DND-41 (cell line): ENCODE results near the gene ESR1.

ENCODE experiments used
- ATAC-seq: fragments of 200-7000 bp; cut with Tn5 transposase; 3 replicates; pipeline ENCODE4 v1.9.1; 2021; ENCODE audit warnings: low read depth; ENCODE audit not compliant: insufficient read depth
- DNase-seq: peaks from one replicate; pipeline ENCODE4 v3.0.0-alpha.2; 2020
- H2AFZ ChIP-seq: 2 replicates; pipeline ENCODE4 v1.6.0; 2012; ENCODE audit warnings: low read depth, low read length
- H3K27ac ChIP-seq: 2 replicates; pipeline ENCODE4 v1.5.1; 2012; ENCODE audit warnings: low read length, inconsistent platforms
- H3K27me3 ChIP-seq: fragments of 200-600 bp; sonication (generic); 2 replicates; pipeline ENCODE4 v1.6.0; 2012; ENCODE audit warnings: low read length, mild to moderate bottlenecking, inconsistent platforms; ENCODE audit not compliant: insufficient read depth, poor library complexity
- H3K36me3 ChIP-seq: 2 replicates; pipeline ENCODE4 v1.5.1; 2012; ENCODE audit warnings: low read length, inconsistent platforms; ENCODE audit not compliant: insufficient read depth
- H3K4me1 ChIP-seq: 2 replicates; pipeline ENCODE4 v1.5.1; 2012; ENCODE audit warnings: mild to moderate bottlenecking, low read length; ENCODE audit not compliant: insufficient read depth
- H3K4me2 ChIP-seq: 2 replicates; pipeline ENCODE4 v1.6.0; 2012; ENCODE audit warnings: mild to moderate bottlenecking, moderate library complexity, low read length, inconsistent platforms; ENCODE audit not compliant: insufficient read depth
- H3K4me3 ChIP-seq, 2 experiments: fragments of 200-600 bp in 1 of 2; shearing (Covaris generic) in 1 of 2; 2 replicates each; pipeline ENCODE4 v1.5.1; 2012 to 2016; ENCODE audit warnings: inconsistent platforms in 2 of 2, low read length in 2 of 2, mild to moderate bottlenecking in 2 of 2, low read depth in 1 of 2, moderate library complexity in 1 of 2
- H3K79me2 ChIP-seq: 2 replicates; pipeline ENCODE4 v1.6.0; 2012; ENCODE audit warnings: low read length, inconsistent platforms; ENCODE audit not compliant: insufficient read depth
- H3K9ac ChIP-seq: 2 replicates; pipeline ENCODE4 v1.6.0; 2012; ENCODE audit warnings: low read depth, mild to moderate bottlenecking, inconsistent platforms, low read length, moderate library complexity
- H3K9me3 ChIP-seq: 2 replicates; pipeline ENCODE4 v1.5.1; 2012; ENCODE audit warnings: low read length, moderate library complexity, mild to moderate bottlenecking, inconsistent platforms; ENCODE audit not compliant: insufficient read depth, severe bottlenecking
- H4K20me1 ChIP-seq: 2 replicates; pipeline ENCODE4 v1.6.0; 2012; ENCODE audit warnings: low read length; ENCODE audit not compliant: insufficient read depth
- EZH2 ChIP-seq: IDR thresholded peaks from 3 replicates; pipeline ENCODE4 v1.6.1; 2012; ENCODE audit warnings: borderline replicate concordance, low read depth, mild to moderate bottlenecking, moderate library complexity, low read length, inconsistent platforms; ENCODE audit not compliant: severe bottlenecking
- TF ChIP-seq, protein P1 (sequence below): IDR thresholded peaks from 2 replicates; pipeline ENCODE4 v1.5.1; 2012; ENCODE audit warnings: borderline replicate concordance, low read length, moderate library complexity, mild to moderate bottlenecking; ENCODE audit not compliant: poor library complexity, severe bottlenecking; ENCODE audit errors: extremely low read depth

Gene ESR1

DNA sequence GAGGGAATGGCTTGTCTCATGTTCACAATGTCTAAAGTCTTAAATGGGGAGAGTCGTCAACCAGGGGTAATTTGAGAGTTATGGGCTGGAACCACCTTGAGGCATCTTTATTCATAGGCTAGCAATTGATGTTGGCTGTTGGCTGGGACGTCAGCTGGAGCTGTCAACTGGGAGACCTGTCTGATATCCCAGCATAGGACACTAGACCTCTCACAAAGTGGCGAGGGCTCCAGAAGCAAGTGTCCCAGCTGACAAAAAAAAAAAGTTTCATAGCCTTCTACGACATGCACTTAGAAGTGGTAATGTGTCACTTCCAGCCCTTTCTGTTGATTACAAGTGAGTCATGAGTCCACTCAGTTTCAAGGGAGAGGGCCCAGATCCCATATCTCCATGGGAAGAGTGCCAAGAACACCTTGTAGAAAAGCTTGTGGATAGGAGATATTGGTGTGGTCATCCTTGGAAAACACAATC lies 278.0 kb downstream of the ESR1 start:
- TF ChIP-seq, protein P1, sequence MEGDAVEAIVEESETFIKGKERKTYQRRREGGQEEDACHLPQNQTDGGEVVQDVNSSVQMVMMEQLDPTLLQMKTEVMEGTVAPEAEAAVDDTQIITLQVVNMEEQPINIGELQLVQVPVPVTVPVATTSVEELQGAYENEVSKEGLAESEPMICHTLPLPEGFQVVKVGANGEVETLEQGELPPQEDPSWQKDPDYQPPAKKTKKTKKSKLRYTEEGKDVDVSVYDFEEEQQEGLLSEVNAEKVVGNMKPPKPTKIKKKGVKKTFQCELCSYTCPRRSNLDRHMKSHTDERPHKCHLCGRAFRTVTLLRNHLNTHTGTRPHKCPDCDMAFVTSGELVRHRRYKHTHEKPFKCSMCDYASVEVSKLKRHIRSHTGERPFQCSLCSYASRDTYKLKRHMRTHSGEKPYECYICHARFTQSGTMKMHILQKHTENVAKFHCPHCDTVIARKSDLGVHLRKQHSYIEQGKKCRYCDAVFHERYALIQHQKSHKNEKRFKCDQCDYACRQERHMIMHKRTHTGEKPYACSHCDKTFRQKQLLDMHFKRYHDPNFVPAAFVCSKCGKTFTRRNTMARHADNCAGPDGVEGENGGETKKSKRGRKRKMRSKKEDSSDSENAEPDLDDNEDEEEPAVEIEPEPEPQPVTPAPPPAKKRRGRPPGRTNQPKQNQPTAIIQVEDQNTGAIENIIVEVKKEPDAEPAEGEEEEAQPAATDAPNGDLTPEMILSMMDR, result no peak
- no peaks in the 10 kb centered on the region for H3K4me1 ChIP-seq
- H2AFZ ChIP-seq, result no peak overlapping the region
- no peaks in the 10 kb centered on the region for H3K27me3 ChIP-seq
- ATAC-seq (no peak), DNase-seq (no peak)
- H3K9ac ChIP-seq, result no peak overlapping the region
- H3K4me3 ChIP-seq, result no peak overlapping the region
- no peaks in the 10 kb centered on the region for H4K20me1 ChIP-seq
- no peaks in the 10 kb centered on the region for H3K9me3 ChIP-seq
- H3K36me3 ChIP-seq, result no peaks in the 10 kb centered on the region
- H3K27ac ChIP-seq, result no peak overlapping the region
- no peaks in the 10 kb centered on the region for H3K79me2 ChIP-seq
- H3K4me2 ChIP-seq, result no peak overlapping the region

DNA sequence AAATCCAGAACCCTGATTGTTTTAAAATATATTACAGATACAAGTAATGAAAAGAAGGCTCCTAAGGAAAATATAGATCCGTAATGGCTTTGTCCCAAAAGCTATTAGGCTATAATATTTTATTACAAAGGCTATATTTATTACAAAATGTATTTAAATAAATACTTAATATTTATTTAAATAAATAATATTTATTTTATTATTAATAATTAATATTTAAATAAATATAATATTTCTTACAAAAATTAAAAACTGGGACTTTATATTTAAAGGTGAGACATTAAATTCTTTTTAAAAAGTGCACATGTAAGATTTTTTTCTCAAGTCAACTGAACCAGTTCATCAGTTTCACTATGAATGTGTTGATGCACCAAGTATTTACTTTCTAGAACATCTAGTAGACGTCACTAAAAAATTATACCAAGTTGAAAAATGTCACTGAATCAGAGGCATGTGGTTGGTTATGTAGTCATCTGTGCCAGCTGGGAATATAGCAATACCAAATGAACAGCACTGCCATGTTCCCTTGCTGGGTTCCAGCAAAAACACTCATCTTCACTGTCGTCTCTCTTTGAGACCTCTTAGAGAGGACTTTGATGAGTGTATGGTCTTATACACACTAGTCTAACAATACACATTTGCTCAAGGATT lies 278.9 kb downstream of the ESR1 start:
- DNase-seq (no peak), ATAC-seq (no peak)
- Histone ChIP-seq H3K27ac (no peak overlapping the region), H3K4me2 (no peak overlapping the region), H3K79me2 (no peaks in the 10 kb centered on the region), H3K36me3 (no peaks in the 10 kb centered on the region), H4K20me1 (no peaks in the 10 kb centered on the region), H2AFZ (no peak overlapping the region), H3K9ac (no peak overlapping the region), H3K9me3 (no peaks in the 10 kb centered on the region), H3K4me1 (no peaks in the 10 kb centered on the region), H3K4me3 (no peak overlapping the region), H3K27me3 (no peaks in the 10 kb centered on the region)
- TF ChIP-seq, protein P1, result no peak
- TF ChIP-seq EZH2, result no peak

DNA sequence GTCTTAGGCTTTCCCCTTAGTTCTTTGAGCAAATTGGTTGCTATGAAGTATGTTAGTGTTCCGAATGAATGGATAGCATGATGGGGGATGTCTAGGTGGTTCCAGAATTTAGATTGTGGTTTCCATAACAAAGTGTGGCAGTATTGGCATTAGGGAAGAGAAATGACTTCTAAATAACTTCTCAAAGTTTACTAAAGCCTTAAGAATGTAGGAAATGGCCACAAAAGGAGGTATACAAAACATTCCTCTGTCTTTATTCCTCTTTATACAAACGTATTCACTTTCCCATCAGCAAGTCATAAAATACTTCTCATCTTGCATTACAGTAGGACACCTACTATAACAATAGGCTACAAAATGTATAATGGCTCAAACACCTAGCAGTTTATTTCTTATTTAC lies 279.6 kb downstream of the ESR1 start:
- no peak overlapping the region for H3K4me3 ChIP-seq
- no peak overlapping the region for H2AFZ ChIP-seq
- no peaks in the 10 kb centered on the region for H3K27me3 ChIP-seq
- ATAC-seq (no peak), DNase-seq (no peak)
- H3K4me1 ChIP-seq, result no peaks in the 10 kb centered on the region
- H4K20me1 ChIP-seq, result no peaks in the 10 kb centered on the region
- TF ChIP-seq, protein P1, result no peak
- no peak for TF ChIP-seq EZH2
- no peaks in the 10 kb centered on the region for H3K79me2 ChIP-seq
- no peaks in the 10 kb centered on the region for H3K36me3 ChIP-seq
- no peaks in the 10 kb centered on the region for H3K9me3 ChIP-seq
- no peak overlapping the region for H3K4me2 ChIP-seq
- H3K27ac ChIP-seq, result no peak overlapping the region
- H3K9ac ChIP-seq, result no peak overlapping the region

DNA sequence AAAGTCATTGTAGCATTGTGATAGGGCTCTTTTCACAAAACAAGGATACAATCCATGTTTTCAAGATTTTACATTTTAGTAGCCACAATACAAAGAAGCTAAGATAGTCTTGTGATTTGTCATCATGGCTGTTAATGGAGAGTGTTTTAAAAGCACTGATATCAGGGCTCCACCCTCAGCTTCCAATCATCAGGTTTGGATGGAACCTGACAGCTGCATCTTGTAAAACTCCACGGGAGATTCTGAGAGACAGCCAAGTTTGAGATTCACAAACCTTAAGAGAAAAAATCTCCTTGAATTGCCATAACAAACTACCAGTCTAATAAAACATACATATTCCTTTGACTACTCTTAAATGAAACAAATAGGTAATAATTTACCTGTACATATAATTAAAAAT lies 280.2 kb downstream of the ESR1 start:
- TF ChIP-seq, protein P1, result no peak
- TF ChIP-seq EZH2, result no peak
- Histone ChIP-seq H3K79me2 (no peaks in the 10 kb centered on the region), H3K27me3 (no peaks in the 10 kb centered on the region), H3K9ac (no peak overlapping the region), H3K4me2 (no peak overlapping the region), H3K27ac (no peak overlapping the region), H4K20me1 (no peaks in the 10 kb centered on the region), H3K9me3 (no peaks in the 10 kb centered on the region), H3K4me1 (no peaks in the 10 kb centered on the region), H3K4me3 (no peak overlapping the region), H3K36me3 (no peaks in the 10 kb centered on the region), H2AFZ (no peak overlapping the region)
- ATAC-seq (no peak), DNase-seq (no peak)
